Neutrophil (primary cell): ENCODE results near the gene REPS2.

Source experiments
- H3K27ac ChIP-seq: fragments of 200-600 bp; sonication (generic); 2 replicates; pipeline ENCODE4 v1.5.1; 2016; ENCODE audit warnings: mild to moderate bottlenecking, moderate library complexity
- H3K27me3 ChIP-seq: fragments of 200-600 bp; sonication (generic); 2 replicates; pipeline ENCODE4 v1.6.0; 2016; ENCODE audit warnings: mild to moderate bottlenecking
- H3K36me3 ChIP-seq: fragments of 200-600 bp; sonication (generic); 2 replicates; pipeline ENCODE4 v1.5.1; 2017
- H3K4me1 ChIP-seq, 2 experiments: fragments of 200-600 bp in 1 of 2; sonication (generic) in 1 of 2; 1 replicate in 1 of 2; 2 replicates in 1 of 2; pipeline versions ENCODE4 v1.5.1 to v1.6.1; 2013 to 2016; ENCODE audit warnings: low read depth in 1 of 2, low read length in 1 of 2, mild to moderate bottlenecking in 1 of 2, moderate library complexity in 1 of 2; ENCODE audit not compliant: control insufficient read depth in 1 of 2, insufficient read depth in 1 of 2
- H3K4me3 ChIP-seq, 2 experiments: fragments of 200-600 bp in 1 of 2; sonication (generic) in 1 of 2; 1 replicate in 1 of 2; 2 replicates in 1 of 2; pipeline ENCODE4 v1.5.1; 2013 to 2016; ENCODE audit warnings: low read depth in 1 of 2, low read length in 1 of 2, mild to moderate bottlenecking in 1 of 2, moderate library complexity in 1 of 2
- H3K9me3 ChIP-seq: fragments of 200-600 bp; sonication (generic); 2 replicates; pipeline ENCODE4 v1.5.1; 2016
- CTCF ChIP-seq: fragments of 200-600 bp; sonication (generic); IDR thresholded peaks from 2 replicates; pipeline ENCODE4 v1.5.1; 2016; ENCODE audit warnings: antibody characterized with exemption

Gene REPS2

GRCh38 chrX:17067534-17067933, 121.1 kb downstream of the REPS2 start:
- no peak for TF ChIP-seq CTCF
- no peaks in the 10 kb centered on the region for H3K9me3 ChIP-seq
- no peak overlapping the region for H3K4me3 ChIP-seq
- H3K27ac ChIP-seq, result no peak overlapping the region
- H3K36me3 ChIP-seq, result peaks cover 78% of the 10 kb centered on the region
- no peaks in the 10 kb centered on the region for H3K27me3 ChIP-seq
- no peaks in the 10 kb centered on the region for H3K4me1 ChIP-seq

GRCh38 chrX:17072301-17072700, 125.8 kb downstream of the REPS2 start:
- H3K36me3 ChIP-seq, result peaks cover 84% of the 10 kb centered on the region
- H3K4me3 ChIP-seq, result no peak overlapping the region
- no peak overlapping the region for H3K27ac ChIP-seq
- no peaks in the 10 kb centered on the region for H3K9me3 ChIP-seq
- no peaks in the 10 kb centered on the region for H3K4me1 ChIP-seq
- no peaks in the 10 kb centered on the region for H3K27me3 ChIP-seq
- TF ChIP-seq CTCF, result no peak

GRCh38 chrX:17072721-17073230, 126.3 kb downstream of the REPS2 start:
- H3K4me3 ChIP-seq, result no peak overlapping the region
- TF ChIP-seq CTCF, result no peak
- peaks cover 84% of the 10 kb centered on the region for H3K36me3 ChIP-seq
- no peaks in the 10 kb centered on the region for H3K27me3 ChIP-seq
- no peaks in the 10 kb centered on the region for H3K4me1 ChIP-seq
- H3K9me3 ChIP-seq, result no peaks in the 10 kb centered on the region
- no peak overlapping the region for H3K27ac ChIP-seq

- Histone ChIP-seq H3K27ac (no peak overlapping the region), H3K4me1 (no peaks in the 10 kb centered on the region), H3K27me3 (no peaks in the 10 kb centered on the region), H3K36me3 (peaks cover 87% of the 10 kb centered on the region), H3K4me3 (no peak overlapping the region), H3K9me3 (no peaks in the 10 kb centered on the region)
- TF ChIP-seq CTCF, result no peak
Measured at GRCh38 chrX:17075004-17075403, 128.5 kb downstream of the REPS2 start.

GRCh38 chrX:17077361-17077760, 130.9 kb downstream of the REPS2 start:
- no peak for TF ChIP-seq CTCF
- Histone ChIP-seq H3K27me3 (no peaks in the 10 kb centered on the region), H3K4me3 (no peak overlapping the region), H3K36me3 (peaks cover 75% of the 10 kb centered on the region), H3K4me1 (no peaks in the 10 kb centered on the region), H3K9me3 (no peaks in the 10 kb centered on the region), H3K27ac (no peak overlapping the region)
